Smooth muscle cell (in vitro differentiated cells): ENCODE data around the gene RAB30. TPM values are rescaled to one million over a fixed set of nuclear protein-coding genes. Genes with fewer than 3 reads are reported as not detected.
"Not testable (repeated sequence)": the region's sequence is repeated elsewhere in the genome, so short reads cannot be mapped to it uniquely, and the experiment has no call there.

ENCODE experiments used
- DNase-seq: peaks from one replicate; lab custom pipeline; 2025; ENCODE audit not compliant: unreplicated experiment; lab: John Stamatoyannopoulos, UW
- H2AFZ ChIP-seq: fragments of 200-600 bp; sonication (generic); 2 replicates; pipeline ENCODE4 v1.6.0; 2016; ENCODE audit warnings: antibody characterized with exemption, low read depth, mild to moderate bottlenecking
- H3F3A ChIP-seq: fragments of 200-600 bp; sonication (generic); 2 replicates; pipeline ENCODE4 v1.6.0; 2017; ENCODE audit warnings: antibody characterized with exemption, low read depth
- H3K27ac ChIP-seq: fragments of 200-600 bp; sonication (generic); 2 replicates; pipeline ENCODE4 v1.5.1; 2016; ENCODE audit warnings: low read depth, mild to moderate bottlenecking
- H3K27me3 ChIP-seq: fragments of 200-600 bp; sonication (generic); 2 replicates; pipeline ENCODE4 v1.6.1; 2016; ENCODE audit warnings: low read depth, mild to moderate bottlenecking
- H3K36me3 ChIP-seq: fragments of 200-600 bp; sonication (generic); 2 replicates; pipeline ENCODE4 v1.5.1; 2016; ENCODE audit warnings: low read depth
- H3K4me1 ChIP-seq: fragments of 200-600 bp; sonication (generic); 2 replicates; pipeline ENCODE4 v1.5.1; 2016; ENCODE audit warnings: low read depth
- H3K4me2 ChIP-seq: fragments of 200-600 bp; sonication (generic); 2 replicates; pipeline ENCODE4 v1.6.0; 2016; ENCODE audit warnings: mild to moderate bottlenecking
- H3K4me3 ChIP-seq: fragments of 200-600 bp; sonication (generic); 2 replicates; pipeline ENCODE4 v1.5.1; 2016; ENCODE audit warnings: mild to moderate bottlenecking
- H3K79me2 ChIP-seq: fragments of 200-600 bp; sonication (generic); 2 replicates; pipeline ENCODE4 v1.6.0; 2016; ENCODE audit warnings: low read depth, mild to moderate bottlenecking
- H3K9ac ChIP-seq: fragments of 200-600 bp; sonication (generic); 2 replicates; pipeline ENCODE4 v1.6.0; 2016; ENCODE audit warnings: low read depth
- H3K9me3 ChIP-seq: fragments of 200-600 bp; sonication (generic); replicated peaks from 2 replicates; pipeline ENCODE4 v1.5.1; 2016; ENCODE audit warnings: low read depth
- H4K20me1 ChIP-seq: fragments of 200-600 bp; sonication (generic); 2 replicates; pipeline ENCODE4 v1.6.0; 2016; ENCODE audit warnings: low read depth
- WGBS: methylation state at CpG from one replicate; pipeline ENCODE4 v1.1.7; 2016; ENCODE audit warnings: low lambda C conversion rate; 5-methylcytosine and 5-hydroxymethylcytosine counted together
- polyA plus RNA-seq: library from polyadenylated mRNA; unstranded; fragments of >200 nt; fragmentation: Nextera tagmentation; extraction: Ambion mirVana; gene quantifications from 2 replicates; pipeline ENCODE4 v1.2.1, GENCODE V29; 2016
- total RNA-seq: library from RNA; depleted of rRNA; stranded (reverse); fragments of >200 nt; gene quantifications from 2 replicates; pipeline ENCODE4 v1.2.3, GENCODE V29; 2014
- TF ChIP-seq, protein P1 (sequence below): fragments of 200-600 bp; sonication (generic); IDR thresholded peaks from 2 replicates; pipeline ENCODE4 v1.5.1; 2017; ENCODE audit warnings: borderline replicate concordance, mild to moderate bottlenecking, antibody characterized with exemption; ENCODE audit not compliant: insufficient read depth, poor library complexity, severe bottlenecking

RAB30 gene
- total and polyA plus RNA-seq, 2 experiments from 2014 or later = 11.2 to 19.6 TPM

GRCh38 chr11:82945682-82946081 lies 126.0 kb downstream of the RAB30 start:
- Histone ChIP-seq H3K4me2 (no peak overlapping the region), H3K27me3 (no peaks in the 10 kb centered on the region), H2AFZ (no peak overlapping the region)

DNA sequence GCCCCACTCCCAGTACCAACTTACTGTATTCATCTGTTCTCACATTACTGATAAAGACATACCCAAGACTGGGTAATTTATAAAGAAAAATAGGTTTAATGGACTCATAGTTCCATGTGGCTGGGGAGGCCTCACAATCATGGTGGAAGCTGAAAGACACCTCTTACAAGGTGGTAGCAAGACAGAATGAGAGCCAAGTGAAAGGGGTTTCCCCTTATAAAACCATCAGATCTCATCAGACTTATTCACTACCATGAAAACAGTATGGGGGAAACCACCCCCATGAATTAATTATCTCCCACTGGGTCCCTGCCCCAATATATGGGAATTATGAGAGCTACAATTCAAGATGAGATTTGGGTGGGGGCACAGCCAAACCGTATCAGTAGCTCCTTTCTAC lies 126.7 kb downstream of the RAB30 start:
- H3K36me3 ChIP-seq, H3K4me1 ChIP-seq, H4K20me1 ChIP-seq, H3K9ac ChIP-seq, H3K9me3 ChIP-seq, H3F3A ChIP-seq, H3K4me2 ChIP-seq, H3K27ac ChIP-seq, H3K79me2 ChIP-seq, H3K4me3 ChIP-seq, DNase-seq, H3K27me3 ChIP-seq, H2AFZ ChIP-seq: not testable (repeated sequence)
- 96% methylated on average over 1 of the region's 1 CpG for WGBS

More at GRCh38 chr11:82945682-82946081, 126.0 kb downstream of the RAB30 start:
- TF ChIP-seq, protein P1, sequence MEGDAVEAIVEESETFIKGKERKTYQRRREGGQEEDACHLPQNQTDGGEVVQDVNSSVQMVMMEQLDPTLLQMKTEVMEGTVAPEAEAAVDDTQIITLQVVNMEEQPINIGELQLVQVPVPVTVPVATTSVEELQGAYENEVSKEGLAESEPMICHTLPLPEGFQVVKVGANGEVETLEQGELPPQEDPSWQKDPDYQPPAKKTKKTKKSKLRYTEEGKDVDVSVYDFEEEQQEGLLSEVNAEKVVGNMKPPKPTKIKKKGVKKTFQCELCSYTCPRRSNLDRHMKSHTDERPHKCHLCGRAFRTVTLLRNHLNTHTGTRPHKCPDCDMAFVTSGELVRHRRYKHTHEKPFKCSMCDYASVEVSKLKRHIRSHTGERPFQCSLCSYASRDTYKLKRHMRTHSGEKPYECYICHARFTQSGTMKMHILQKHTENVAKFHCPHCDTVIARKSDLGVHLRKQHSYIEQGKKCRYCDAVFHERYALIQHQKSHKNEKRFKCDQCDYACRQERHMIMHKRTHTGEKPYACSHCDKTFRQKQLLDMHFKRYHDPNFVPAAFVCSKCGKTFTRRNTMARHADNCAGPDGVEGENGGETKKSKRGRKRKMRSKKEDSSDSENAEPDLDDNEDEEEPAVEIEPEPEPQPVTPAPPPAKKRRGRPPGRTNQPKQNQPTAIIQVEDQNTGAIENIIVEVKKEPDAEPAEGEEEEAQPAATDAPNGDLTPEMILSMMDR = no peak
- H3K36me3 ChIP-seq = no peaks in the 10 kb centered on the region
- no peaks in the 10 kb centered on the region for H3K79me2 ChIP-seq
- H3K4me1 ChIP-seq = no peaks in the 10 kb centered on the region
- no peak for DNase-seq
- H3K27ac ChIP-seq = no peak overlapping the region
- H3K9me3 ChIP-seq = no peaks in the 10 kb centered on the region
- no peak overlapping the region for H3K9ac ChIP-seq
- H4K20me1 ChIP-seq = no peaks in the 10 kb centered on the region
- H3F3A ChIP-seq = no peaks in the 10 kb centered on the region
- no peak overlapping the region for H3K4me3 ChIP-seq

DNA sequence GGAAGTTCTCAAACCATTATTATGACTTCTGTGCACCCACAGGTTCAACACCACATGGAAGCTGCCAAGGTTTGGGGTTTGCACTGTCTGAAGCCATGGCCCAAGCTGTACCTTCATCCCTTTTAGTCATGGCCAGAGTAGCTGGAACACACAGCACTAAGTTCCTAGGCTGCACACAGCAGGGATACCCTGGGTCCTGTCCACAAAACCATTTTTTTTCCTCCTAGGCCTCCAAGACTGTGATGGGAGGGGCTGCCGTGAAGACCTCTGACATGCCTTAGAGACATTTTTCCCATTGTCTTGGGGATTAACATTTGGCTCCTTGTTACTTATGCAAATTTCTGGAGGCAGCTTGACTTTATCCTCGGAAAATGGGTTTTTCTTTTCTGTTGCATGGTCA lies 127.5 kb downstream of the RAB30 start:
- Histone ChIP-seq H3K4me2 (no peak overlapping the region), H3K79me2 (no peaks in the 10 kb centered on the region), H3K36me3 (no peaks in the 10 kb centered on the region), H3K9me3 (no peaks in the 10 kb centered on the region), H4K20me1 (no peaks in the 10 kb centered on the region), H3K9ac (no peak overlapping the region), H3F3A (no peaks in the 10 kb centered on the region), H3K4me1 (no peaks in the 10 kb centered on the region), H3K27ac (no peak overlapping the region), H3K27me3 (no peaks in the 10 kb centered on the region), H3K4me3 (no peak overlapping the region), H2AFZ (no peak overlapping the region)
- DNase-seq = no peak
- TF ChIP-seq, protein P1 = no peak
- WGBS = 72% methylated on average over 2 of the region's 2 CpGs

DNA sequence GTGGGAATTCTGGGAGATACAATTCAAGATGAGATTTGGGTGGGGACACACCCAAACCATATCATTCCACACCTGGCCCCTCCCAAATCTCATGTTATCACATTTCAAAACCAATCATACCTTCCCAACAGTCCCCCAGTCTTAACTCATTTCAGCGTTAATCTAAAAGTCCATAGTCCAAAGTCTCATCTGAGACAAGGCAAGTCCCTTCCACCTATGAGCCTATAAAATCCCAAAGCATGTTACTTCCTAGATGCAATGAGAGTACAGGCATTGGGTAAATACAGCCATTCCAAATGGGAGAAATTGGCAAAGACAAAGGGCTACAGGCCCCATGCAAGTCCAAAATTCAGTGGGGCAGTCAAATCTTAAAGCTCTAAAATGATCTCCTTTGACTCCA lies 128.3 kb downstream of the RAB30 start:
- H3K4me2 ChIP-seq, H3K9ac ChIP-seq, H3F3A ChIP-seq, H3K27me3 ChIP-seq, H3K36me3 ChIP-seq, H3K9me3 ChIP-seq, H4K20me1 ChIP-seq, DNase-seq, H3K4me3 ChIP-seq, H3K4me1 ChIP-seq, H2AFZ ChIP-seq, H3K27ac ChIP-seq, H3K79me2 ChIP-seq: not testable (repeated sequence)
- WGBS = 100% methylated on average over 1 of the region's 1 CpG

GRCh38 chr11:82942376-82942775 lies 129.3 kb downstream of the RAB30 start:
- Histone ChIP-seq H3K4me2 (no peak overlapping the region), H3K79me2 (no peaks in the 10 kb centered on the region), H3K4me1 (no peaks in the 10 kb centered on the region), H3K27me3 (no peaks in the 10 kb centered on the region), H3K9ac (no peak overlapping the region), H2AFZ (no peak overlapping the region), H3K27ac (no peak overlapping the region), H3K9me3 (no peaks in the 10 kb centered on the region), H3K36me3 (no peaks in the 10 kb centered on the region), H3K4me3 (no peak overlapping the region), H4K20me1 (no peaks in the 10 kb centered on the region), H3F3A (no peaks in the 10 kb centered on the region)
- TF ChIP-seq, protein P1 = no peak
- 97% methylated on average over 2 of the region's 2 CpGs for WGBS
- no peak for DNase-seq
